Stomach (tissue), 9 donors: ENCODE results near the gene COL24A1. TPM values are rescaled to one million over a fixed set of nuclear protein-coding genes. Genes with fewer than 3 reads are reported as not detected.

ENCODE experiments used
- DNase-seq, 2 donors: peaks; one replicate each; pipeline versions ENCODE4 v3.0.0 to v3.0.0-alpha.2; 2013 to 2019
- H3K27ac ChIP-seq, 5 donors: fragments of 200-600 bp in 4 of 5; sonication (generic) in 4 of 5; one replicate each; pipeline ENCODE4 v1.5.1; 2013 to 2019; ENCODE audit warnings: mild to moderate bottlenecking in 1 of 5, moderate library complexity in 1 of 5
- H3K27me3 ChIP-seq, 3 donors: fragments of 200-600 bp; sonication (generic); one replicate each; pipeline ENCODE4 v1.5.1; 2017 to 2019; ENCODE audit warnings: mixed run types in 1 of 3
- H3K36me3 ChIP-seq, 4 donors: fragments of 200-600 bp; sonication (generic); 1 replicate in 3 of 4; 2 replicates in 1 of 4; pipeline ENCODE4 v1.5.1; 2016 to 2019
- H3K4me1 ChIP-seq, 4 donors: fragments of 200-600 bp; sonication (generic); one replicate each; pipeline ENCODE4 v1.5.1; 2016 to 2019
- H3K4me3 ChIP-seq, 4 donors: fragments of 200-600 bp; sonication (generic) in 3 of 4; one replicate each; pipeline ENCODE4 v1.5.1; 2016 to 2019; ENCODE audit warnings: mild to moderate bottlenecking in 1 of 4
- H3K9me3 ChIP-seq, 4 donors: fragments of 200-600 bp; sonication (generic); one replicate each; pipeline ENCODE4 v1.5.1; 2016 to 2019
- CTCF ChIP-seq, 7 experiments: fragments of 450-650 bp in 4 of 7; fragments of 200-600 bp in 3 of 7; sonication (generic) in 3 of 7; IDR thresholded peaks; one replicate each; pipeline ENCODE4 v1.5.1; 2016 to 2019; ENCODE audit warnings: antibody characterized with exemption in 7 of 7, control low read depth in 2 of 7, mild to moderate bottlenecking in 1 of 7
- EP300 ChIP-seq: sonication (generic); formaldehyde crosslinking; IDR thresholded peaks from one replicate; pipeline ENCODE4 v1.6.1; 2017; ENCODE audit warnings: antibody characterized with exemption
- POLR2A ChIP-seq, 4 donors: fragments of 450-650 bp; IDR thresholded peaks; one replicate each; pipeline ENCODE4 v1.6.1; 2016; ENCODE audit warnings: antibody characterized with exemption in 4 of 4, control low read depth in 2 of 4, mild to moderate bottlenecking in 1 of 4, moderate library complexity in 1 of 4
- POLR2AphosphoS5 ChIP-seq, 3 donors: sonication (generic); formaldehyde crosslinking; IDR thresholded peaks; one replicate each; pipeline ENCODE4 v1.6.1; 2016; ENCODE audit warnings: antibody characterized with exemption in 3 of 3
- WGBS, 5 donors: extraction: QIAGEN DNeasy Blood & Tissue Kit in 3 of 5; methylation state at CpG; one replicate each; pipeline versions ENCODE4 v1.1.5 to v1.1.7; 2013 to 2018; 5-methylcytosine and 5-hydroxymethylcytosine counted together
- intact Hi-C: fragments of 100-400 bp; cut with DNase I; formaldehyde crosslinking; loops from one replicate; pipeline ENCODE4 v1.15.1; 2023; ENCODE audit warnings: low total_unique reads
- polyA plus RNA-seq, 3 donors: library from polyadenylated mRNA; stranded (reverse); fragments of 200-250 nt; gene quantifications; one replicate each; pipeline ENCODE4 v1.2.3, GENCODE V29; 2013
- total RNA-seq, 5 donors: library from RNA; depleted of rRNA; stranded (reverse); fragments of >200 nt; gene quantifications; one replicate each; pipeline versions ENCODE4 v1.1.0 to v1.2.3, GENCODE V29; 2014 to 2016
- donor health status: healthy with polysubstance abuse.
- donor health status: Bipolar disorder and iron deficiency.
- donor health status: healthy.

Gene COL24A1
- total and polyA plus RNA-seq, 8 donors: under 0.01 to 2.4 (median 0.34) TPM; not detected in 2

GRCh38 chr1:86183810-86184209 lies 27.2 kb upstream of the COL24A1 start:
- peak in 1 of 2 donors; percentile 40 for DNase-seq
- no peaks in the 10 kb centered on the region for H3K36me3 ChIP-seq
- 4 to 30% (median 22%) methylated on average over 1 of the region's 1 CpG for WGBS, 5 donors

GRCh38 chr1:86176226-86176625 lies 19.7 kb upstream of the COL24A1 start:
- H3K27ac ChIP-seq: no peak overlapping the region
- no peak for DNase-seq
- H3K4me1 ChIP-seq: peaks cover 0 to 4% (median 0%) of the 10 kb centered on the region in 4 donors
- H3K27me3 ChIP-seq: no peaks in the 10 kb centered on the region
- TF ChIP-seq EP300: no peak
- no peak for TF ChIP-seq POLR2AphosphoS5 (IDR thresholded peaks at IDR 0.05)
- WGBS, 5 donors: 64 to 72% (median 66%) methylated on average over 5 of the region's 5 CpGs
- intact Hi-C loops: no loop called here
- H3K9me3 ChIP-seq: no peaks in the 10 kb centered on the region
- H3K4me3 ChIP-seq: no peak overlapping the region
- no peaks in the 10 kb centered on the region for H3K36me3 ChIP-seq

More at GRCh38 chr1:86183810-86184209, 27.2 kb upstream of the COL24A1 start:
- no peaks in the 10 kb centered on the region for H3K27me3 ChIP-seq
- no peak overlapping the region for H3K4me3 ChIP-seq
- H3K27ac ChIP-seq: no peak overlapping the region
- TF ChIP-seq EP300 (no peak), CTCF (IDR thresholded peaks at IDR 0.05) (no peak), POLR2A (IDR thresholded peaks at IDR 0.05) (no peak), POLR2AphosphoS5 (IDR thresholded peaks at IDR 0.05) (no peak)
- H3K9me3 ChIP-seq: no peaks in the 10 kb centered on the region
- intact Hi-C loops: no loop called here
- H3K4me1 ChIP-seq: no peaks in the 10 kb centered on the region

GRCh38 chr1:86175756-86176155 lies 19.2 kb upstream of the COL24A1 start:
- H3K27ac ChIP-seq: no peak overlapping the region
- WGBS, 5 donors: 21 to 50% (median 40%) methylated on average over 5 of the region's 5 CpGs
- no peaks in the 10 kb centered on the region for H3K27me3 ChIP-seq
- H3K4me3 ChIP-seq: no peak overlapping the region
- peaks cover 0 to 4% (median 0%) of the 10 kb centered on the region in 4 donors for H3K4me1 ChIP-seq
- intact Hi-C loops: no loop called here
- no peak for DNase-seq
- no peak for TF ChIP-seq EP300
- no peak for TF ChIP-seq POLR2A (IDR thresholded peaks at IDR 0.05)
- TF ChIP-seq CTCF (IDR thresholded peaks at IDR 0.05): no peak
- TF ChIP-seq POLR2AphosphoS5 (IDR thresholded peaks at IDR 0.05): no peak
- no peaks in the 10 kb centered on the region for H3K9me3 ChIP-seq
- H3K36me3 ChIP-seq: no peaks in the 10 kb centered on the region

- no peaks in the 10 kb centered on the region for H3K27me3 ChIP-seq
- H3K9me3 ChIP-seq: peaks cover 0 to 10% (median 3%) of the 10 kb centered on the region in 4 donors
- no peak overlapping the region for H3K4me3 ChIP-seq
- H3K4me1 ChIP-seq: no peaks in the 10 kb centered on the region
- no peak for DNase-seq
- WGBS, 5 donors: 29 to 53% (median 43%) methylated on average over 1 of the region's 1 CpG
- TF ChIP-seq CTCF (IDR thresholded peaks at IDR 0.05): no peak
- TF ChIP-seq POLR2A (IDR thresholded peaks at IDR 0.05): no peak
- no peak for TF ChIP-seq EP300
- no peak for TF ChIP-seq POLR2AphosphoS5 (IDR thresholded peaks at IDR 0.05)
- intact Hi-C loops: no loop called here
- no peak overlapping the region for H3K27ac ChIP-seq
- H3K36me3 ChIP-seq: no peaks in the 10 kb centered on the region
These were observed 13.1 kb upstream of the COL24A1 start for GRCh38 chr1:86169625-86170024.

GRCh38 chr1:86159800-86160199 lies 3.2 kb upstream of the COL24A1 start:
- Histone ChIP-seq H3K27me3 (peaks cover 0 to 26% (median 24%) of the 10 kb centered on the region in 3 donors), H3K9me3 (no peaks in the 10 kb centered on the region), H3K4me1 (peaks cover 17 to 25% (median 21%) of the 10 kb centered on the region in 4 donors), H3K36me3 (no peaks in the 10 kb centered on the region), H3K4me3 (no peak overlapping the region), H3K27ac (no peak overlapping the region)
- no peak for TF ChIP-seq POLR2A (IDR thresholded peaks at IDR 0.05)
- no peak for TF ChIP-seq CTCF (IDR thresholded peaks at IDR 0.05)
- TF ChIP-seq POLR2AphosphoS5 (IDR thresholded peaks at IDR 0.05): no peak
- TF ChIP-seq EP300: no peak
- DNase-seq: no peak
- 81 to 95% (median 85%) methylated on average over 3 of the region's 3 CpGs for WGBS, 5 donors
- intact Hi-C loops: no loop called here
